Left renal pelvis (tissue), 4 donors: ENCODE results near the gene UTS2B. TPM values are rescaled to one million over a fixed set of nuclear protein-coding genes. Genes with fewer than 3 reads are reported as not detected.
A peak's percentile ranks its signal among the peaks of the same experiment; 100 is the strongest.

ENCODE experiments used
- DNase-seq, 4 donors: peaks; one replicate each; pipeline ENCODE4 v3.0.0-alpha.2; 2013; ENCODE audit warnings: low read depth in 4 of 4, low spot score in 3 of 4
- polyA plus RNA-seq, 4 donors: library from polyadenylated mRNA; unstranded; fragments of 120-200 nt; gene quantifications; one replicate each; pipeline ENCODE4 v1.2.1, GENCODE V29; 2013; ENCODE audit not compliant: insufficient read length in 4 of 4

The UTS2B gene
- polyA plus RNA-seq, 4 donors = 0.52 to 1.9 (median 0.87) TPM

DNA sequence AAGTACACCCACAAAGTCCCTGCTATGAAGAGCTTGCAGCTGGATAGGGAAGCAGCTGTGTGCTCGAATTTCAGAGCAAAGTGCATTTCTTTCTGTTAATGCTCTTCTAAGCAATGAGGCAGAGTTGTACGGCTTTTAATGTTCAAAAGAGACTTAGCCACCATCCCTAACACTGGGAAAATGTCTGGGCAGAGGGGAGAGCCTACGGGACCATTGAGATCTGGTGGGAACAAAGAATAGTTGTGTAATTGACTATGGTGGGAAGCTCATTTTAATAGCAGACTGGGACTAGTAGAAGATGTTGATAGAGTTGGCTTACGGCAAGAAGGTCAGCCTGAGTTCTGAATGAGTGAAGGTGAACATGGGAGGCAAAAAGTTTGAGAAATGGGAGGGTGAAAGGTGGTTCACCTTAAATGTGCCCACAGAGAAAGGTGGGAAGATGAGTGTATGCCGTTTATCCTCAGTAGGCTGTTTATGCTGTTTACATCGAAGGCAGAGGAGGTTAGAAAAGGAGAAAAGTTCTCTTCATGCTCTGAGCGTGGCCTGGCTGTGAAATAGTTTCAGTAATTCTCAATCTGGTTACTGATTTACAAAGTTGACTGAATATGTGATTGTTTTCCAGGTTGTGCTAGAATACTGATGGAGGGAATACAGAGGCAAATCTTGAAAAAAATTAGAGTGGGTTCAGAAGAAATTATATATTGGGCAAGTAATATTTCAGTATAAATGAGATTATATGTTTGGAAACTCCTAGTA lies 22.9 kb upstream of the UTS2B start:
- DNase-seq = no peak

DNA sequence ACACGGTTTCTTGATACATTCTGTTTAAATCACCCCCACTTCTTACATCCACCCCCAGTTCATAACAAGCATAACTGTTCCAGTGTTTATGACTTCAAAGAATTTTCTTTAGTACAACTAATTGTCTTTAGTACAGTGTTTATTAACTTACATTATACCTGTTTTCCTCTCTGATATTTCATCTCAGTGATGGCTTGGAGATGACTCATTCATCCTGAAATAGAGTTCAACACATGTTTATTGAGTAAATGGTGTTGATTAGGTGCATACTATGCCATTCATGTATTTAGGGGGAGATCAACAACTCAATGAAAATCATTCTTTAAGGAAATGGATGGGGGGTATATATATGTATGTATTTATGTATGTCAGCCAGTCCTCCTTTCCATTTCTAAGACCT lies 21.7 kb upstream of the UTS2B start:
- no peak for DNase-seq

DNA sequence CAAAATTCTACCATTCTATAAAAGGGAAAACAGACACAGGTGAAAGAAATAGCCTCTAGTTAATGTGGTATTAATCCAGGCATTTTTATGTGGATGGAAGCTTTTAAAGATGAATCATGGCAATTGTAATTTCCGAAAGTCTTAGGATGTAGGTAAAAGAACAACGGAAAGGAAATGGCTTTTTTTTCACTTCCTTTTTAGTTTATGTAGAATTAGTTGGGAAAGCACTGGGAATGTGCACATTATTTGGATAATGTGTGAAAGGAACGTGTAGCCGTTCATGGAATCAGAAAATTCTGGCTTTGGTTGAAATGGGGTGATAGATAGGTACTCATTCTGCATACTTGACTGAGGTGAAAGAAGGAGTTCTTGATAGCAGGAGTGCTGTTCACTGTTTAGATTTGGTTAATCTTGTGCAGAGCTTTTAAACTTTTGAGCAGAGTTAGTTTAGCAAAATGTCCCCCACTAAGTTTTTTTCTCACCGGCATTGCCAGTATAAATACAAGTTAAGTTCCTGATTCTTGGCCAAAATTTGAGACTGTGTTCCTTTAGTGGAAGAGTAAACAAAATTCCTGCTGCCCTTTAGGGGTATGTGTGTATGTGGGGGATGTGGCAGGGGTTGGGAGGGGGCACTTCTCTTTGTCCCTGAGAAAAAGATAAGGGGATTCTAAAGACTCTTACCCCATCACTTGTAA lies 20.2 kb upstream of the UTS2B start:
- no peak for DNase-seq

DNA sequence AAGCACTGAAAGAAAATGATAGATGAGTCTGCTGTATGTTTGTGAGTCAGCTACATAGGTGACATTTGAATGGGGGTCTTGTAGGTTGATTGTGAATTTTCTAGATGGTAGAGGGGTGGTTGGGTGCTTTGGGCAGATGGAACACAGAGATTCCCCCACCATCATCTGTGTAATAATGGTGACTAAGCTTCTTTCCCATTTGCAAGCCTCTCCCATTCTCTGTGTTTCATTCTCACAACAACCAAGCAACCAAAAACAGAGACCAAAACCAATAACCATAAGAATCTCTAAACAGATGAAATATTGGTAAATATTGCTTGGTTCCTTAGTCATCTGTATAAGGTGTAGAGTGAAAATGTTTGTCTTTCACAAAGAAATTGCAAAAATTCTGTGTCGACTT lies 17.8 kb upstream of the UTS2B start:
- DNase-seq = no peak

DNA sequence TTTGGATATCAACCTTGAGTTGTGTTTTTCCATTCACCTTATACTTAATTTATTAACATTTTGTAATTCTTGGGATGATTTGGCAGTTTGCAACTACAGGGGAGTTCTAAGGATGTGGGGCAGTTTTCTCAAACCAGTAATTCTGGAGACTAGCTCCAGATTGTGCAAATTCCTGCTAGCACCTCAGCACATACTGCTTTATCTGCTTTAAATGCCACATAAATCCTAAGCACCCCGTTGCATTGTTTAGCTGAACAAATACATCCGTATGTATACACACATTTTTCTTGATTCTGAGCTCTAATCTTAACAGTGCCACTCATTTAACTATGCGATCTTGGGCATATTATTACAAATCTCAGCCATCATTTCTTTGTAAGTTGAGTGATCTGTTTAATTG lies 16.9 kb upstream of the UTS2B start:
- DNase-seq = no peak

DNA sequence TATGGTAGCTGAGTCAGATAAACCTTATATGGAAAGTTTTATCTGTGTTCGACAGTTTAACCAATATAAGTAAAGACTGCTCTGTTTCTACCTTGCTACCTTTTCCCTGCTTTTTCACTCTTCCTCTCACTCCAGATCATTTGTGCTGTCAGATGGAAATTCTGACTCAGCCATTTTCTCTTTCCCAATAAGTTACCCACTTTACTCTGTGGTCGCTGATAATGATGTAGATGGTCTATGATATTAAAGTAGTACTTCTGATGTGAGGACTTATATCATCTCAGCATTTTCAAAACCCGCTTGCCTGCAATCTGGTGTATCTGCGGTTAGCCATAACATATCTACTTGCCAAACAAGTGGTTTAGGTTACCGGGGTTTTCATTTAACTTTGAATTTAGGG lies 15.0 kb upstream of the UTS2B start:
- DNase-seq = no peak

DNA sequence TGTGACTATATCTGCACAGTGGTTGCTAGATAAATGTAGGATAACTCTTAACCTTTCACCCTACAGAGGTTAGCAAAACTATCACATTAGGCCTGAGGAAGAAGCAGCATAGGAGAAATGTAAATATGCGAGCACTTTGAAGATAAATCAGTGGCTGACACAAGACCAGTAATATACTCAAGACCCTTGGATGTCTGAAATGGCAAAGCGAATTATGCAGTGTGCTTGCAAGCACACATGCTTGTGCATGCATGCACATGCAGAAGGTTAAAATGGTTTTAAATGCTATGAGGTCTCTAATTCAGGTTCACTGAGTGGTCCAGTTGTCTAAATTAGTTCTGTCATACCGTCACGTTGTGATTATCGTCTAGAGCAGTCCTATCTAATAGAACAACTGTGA lies 13.6 kb upstream of the UTS2B start:
- DNase-seq = no peak

DNA sequence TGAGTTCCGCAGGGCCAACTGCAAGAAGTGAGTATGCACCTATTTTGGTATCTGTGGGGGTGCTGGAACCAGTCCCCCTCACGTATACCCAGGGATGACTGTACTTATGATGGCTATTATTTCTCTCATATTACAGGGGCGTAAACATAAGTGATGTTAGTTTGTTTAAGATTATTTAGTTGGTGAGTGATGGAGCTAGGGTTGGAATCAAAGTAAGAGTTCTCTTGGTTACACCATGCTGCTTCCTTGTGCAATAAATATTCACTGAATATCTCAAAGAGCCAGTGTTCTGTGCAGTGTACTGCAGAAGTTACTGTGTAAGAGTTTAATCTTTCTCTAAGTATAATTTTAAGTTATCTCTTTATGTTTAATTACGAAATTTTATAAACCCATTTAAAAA lies 12.8 kb upstream of the UTS2B start:
- no peak for DNase-seq

DNA sequence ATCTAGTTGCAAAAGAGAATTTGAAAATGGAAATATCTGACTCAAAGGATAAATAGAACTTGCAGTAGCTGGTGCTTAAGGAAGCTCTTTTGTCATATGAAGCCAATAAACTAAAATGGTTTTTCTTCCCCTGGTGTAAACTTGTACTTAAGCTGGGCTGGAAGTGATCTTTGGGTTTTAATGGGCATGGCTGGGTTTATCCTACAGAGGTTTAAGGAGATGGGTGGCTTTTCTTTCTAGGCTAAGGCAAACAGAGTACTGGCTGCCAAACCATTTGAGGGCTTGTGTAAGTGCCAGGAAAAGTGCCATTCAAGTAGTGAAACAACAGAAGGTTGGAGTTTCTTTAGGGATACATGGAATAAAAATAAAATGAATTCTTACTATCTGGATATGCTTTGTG lies 12.1 kb upstream of the UTS2B start:
- DNase-seq = no peak

DNA sequence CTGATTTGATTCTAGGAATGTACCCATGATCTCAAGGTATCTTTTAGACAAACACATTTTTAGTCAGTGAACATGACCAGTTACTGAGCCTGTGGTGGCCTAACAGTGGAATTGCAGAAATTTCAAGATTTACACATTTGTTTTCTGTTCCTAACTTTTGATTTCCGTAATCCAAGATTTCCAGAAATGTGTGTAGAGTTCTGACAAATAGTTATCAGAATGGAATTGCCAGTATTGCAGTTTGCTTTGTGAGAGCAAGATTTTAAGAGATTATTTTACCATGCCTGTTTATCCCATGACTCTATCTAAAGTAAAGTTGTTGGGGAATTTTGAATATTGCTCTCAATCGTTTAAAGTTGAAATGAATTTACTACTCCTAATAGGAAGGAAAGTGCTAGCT lies 11.7 kb upstream of the UTS2B start:
- no peak for DNase-seq

DNA sequence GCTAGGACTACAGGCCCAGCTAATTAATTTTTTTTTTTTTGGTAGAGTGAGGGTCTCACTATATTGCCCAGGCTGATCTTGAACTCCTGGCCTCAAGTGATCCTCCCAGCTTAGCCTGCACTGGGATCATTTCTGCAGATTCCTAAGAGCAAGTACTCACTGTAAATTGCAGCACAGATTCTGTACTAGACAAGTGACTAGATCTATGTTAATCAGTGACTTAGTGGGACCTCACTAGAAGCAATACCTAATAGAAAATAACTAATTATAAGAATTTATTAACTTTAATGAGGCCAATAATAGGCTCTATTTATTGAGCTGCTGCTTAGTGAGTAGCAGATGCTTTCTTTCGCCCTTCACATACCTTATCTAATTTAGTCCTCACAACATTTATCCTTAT lies 10.6 kb upstream of the UTS2B start:
- no peak for DNase-seq

DNA sequence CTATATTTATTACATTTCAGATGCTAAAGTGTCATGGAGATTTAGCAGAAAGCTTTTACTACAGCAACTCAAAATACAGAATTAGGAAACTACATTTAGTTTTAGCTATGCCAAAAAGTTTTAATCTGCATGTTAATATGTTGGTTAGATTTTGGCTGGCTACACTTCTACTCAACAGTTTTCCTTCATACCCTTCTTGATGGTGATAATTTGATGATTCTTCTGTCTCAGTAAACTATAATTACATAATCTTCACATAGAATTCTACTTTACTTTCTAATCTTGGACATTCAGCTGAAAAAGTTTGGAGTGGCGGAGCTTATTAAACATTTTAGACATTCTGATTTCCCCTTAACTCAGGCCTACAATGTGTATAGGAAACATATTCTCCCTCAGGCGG lies 10.0 kb upstream of the UTS2B start:
- no peak for DNase-seq

DNA sequence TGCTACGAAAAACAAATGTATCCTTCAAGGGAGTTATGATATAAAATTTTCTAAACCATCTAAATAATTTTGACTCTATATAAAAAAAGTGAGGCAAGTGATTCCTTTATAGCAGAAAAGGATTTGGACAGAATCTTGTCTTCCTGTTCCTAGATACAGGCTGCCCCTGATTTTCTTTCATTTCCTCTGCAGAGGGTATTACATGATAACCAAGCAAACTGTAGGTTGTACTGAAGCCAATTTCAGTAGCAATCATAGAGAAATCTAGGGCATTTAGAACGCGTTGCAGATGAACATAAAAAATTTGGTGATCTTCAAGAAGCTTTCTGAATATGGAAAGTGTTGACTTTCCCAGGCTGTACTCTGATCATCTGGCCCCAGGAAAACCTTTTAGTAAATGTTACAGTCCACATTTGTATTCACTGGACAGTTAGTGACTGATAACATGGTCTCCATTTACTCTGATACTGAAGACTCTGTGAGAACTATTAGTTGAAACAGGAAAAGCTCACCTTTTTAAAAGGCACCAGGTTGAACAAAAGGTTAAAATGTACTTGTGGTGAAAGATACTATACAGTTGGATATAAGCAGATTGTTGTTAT lies 9.1 kb upstream of the UTS2B start:
- no peak for DNase-seq

DNA sequence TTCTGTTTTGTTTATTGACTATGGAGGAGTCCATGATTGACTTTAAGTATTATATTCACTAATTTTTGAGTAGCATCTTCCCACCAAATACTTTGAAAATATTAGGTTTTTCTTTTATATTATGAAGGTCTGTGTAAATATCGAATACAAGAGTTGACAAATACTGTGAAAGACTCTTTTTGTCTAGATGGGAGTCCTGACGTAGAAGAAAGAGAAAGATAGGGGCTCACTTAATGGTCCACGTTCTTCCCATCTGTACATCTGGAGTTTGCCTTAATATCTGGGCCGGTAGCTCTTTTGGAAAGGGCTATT lies 7.8 kb upstream of the UTS2B start:
- no peak for DNase-seq

DNA sequence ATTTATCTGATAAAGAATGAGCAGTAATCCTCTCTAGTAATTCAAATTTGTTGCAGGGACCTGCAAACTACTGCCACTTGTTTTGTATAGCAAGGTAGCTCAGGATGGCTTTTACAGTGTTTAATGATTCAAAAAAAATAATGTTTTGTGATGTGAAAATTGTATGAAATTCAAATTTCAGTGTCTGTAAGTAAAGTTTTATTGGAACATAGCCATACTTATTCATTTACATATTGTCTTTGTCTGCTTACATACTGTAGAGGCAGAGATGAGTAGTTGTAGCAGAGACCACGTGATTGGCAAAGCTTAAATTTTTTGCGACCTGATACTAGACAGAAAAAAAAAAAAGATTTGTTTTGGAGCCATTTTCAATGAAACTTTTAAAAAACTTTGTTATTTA lies 6.5 kb upstream of the UTS2B start:
- no peak for DNase-seq

DNA sequence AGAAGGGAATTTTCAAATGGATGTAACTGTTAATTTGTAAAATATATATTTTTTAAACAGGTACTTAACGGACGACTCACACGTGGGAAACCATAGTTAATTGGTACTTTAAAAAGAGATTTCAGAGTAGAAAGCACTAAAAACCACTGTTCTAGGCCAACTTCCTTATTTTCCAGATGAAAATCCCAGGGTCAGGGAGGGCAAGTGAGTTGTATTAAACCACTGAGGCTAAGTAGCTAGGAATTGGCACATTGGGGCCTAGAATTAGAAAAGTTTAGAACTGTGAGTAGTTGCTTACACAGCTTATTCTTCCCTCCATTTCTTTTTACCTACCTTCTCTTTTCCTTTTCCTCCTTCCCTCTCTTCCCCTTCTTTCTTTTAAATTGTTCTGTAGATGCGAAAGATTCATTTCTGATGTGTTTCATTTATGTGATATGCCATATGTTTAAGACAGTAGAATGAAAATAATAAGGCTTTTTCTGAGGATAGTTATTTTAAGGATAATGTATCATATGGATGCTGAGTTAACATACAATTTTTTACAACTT lies 4.1 kb upstream of the UTS2B start:
- DNase-seq = no peak

DNA sequence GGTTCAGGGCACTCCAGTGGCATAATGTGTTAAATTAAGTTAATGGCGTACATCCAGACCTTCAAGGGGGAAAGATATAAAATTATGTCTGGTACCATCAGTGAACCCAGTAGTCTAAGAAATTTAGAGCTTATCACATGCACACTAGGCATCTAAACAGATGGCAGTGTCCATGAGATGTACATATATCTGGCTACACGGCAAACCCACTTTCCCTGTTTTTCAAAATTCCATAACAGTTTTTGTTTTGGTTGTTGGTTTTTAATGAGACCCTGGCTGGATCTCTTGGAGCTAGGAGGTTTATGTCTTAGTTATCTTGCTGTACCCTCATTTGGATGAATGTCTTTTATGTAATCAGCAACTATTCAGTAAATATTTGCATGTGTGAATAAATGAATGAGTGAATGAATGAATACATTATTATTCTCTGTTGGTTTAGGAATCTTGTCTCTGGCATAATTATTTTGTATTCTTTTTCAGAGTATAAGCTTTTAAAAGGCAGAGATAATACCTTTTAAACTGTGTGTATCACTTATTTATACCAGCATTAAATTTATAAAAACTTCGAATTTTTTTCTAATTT lies 3.1 kb upstream of the UTS2B start:
- DNase-seq = no peak

DNA sequence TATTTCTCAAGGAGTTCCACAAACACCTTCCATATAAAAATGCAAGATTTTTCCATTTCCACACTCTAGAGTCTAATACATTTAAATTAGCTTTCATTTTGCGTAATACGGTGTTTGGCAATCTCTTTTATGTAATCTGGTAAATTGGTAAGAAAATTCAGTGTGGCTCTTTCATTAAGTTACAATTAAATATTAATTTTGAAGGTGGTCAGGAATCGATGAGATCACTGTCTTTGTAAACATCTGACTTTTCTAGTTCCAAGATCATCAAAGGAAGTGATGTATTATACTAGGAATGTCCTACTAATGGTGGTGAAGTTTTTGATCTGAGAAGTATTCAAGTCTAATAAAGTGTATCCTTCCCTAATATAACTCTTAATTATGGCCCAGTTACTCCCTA lies 1.1 kb upstream of the UTS2B start:
- no peak for DNase-seq

DNA sequence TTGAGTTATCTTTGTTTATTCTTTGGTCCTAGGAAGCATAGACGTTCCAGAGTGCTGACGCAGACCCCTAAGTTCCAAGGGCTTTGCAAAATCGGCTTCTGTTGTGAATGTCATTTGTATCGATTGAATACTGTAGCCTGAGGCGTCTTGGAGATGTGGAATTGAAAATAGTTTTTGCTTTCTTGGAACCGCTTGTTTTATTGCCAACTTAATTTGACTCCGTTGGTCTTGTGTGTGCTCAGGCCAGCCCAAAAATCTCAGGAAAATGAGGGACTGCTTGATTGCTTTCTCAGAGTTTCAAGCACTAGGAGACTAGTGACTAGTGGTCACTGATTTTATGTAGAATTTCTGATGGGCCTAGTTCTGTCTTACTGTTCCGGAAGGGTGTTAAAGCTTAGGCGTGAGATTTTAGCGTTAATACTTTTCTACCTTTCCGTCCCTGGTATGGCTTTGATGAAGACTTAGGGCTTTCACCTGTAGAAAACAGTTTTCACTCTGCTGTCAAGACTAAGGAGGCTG lies 263 bp upstream of the UTS2B start:
- DNase-seq = no peak

DNA sequence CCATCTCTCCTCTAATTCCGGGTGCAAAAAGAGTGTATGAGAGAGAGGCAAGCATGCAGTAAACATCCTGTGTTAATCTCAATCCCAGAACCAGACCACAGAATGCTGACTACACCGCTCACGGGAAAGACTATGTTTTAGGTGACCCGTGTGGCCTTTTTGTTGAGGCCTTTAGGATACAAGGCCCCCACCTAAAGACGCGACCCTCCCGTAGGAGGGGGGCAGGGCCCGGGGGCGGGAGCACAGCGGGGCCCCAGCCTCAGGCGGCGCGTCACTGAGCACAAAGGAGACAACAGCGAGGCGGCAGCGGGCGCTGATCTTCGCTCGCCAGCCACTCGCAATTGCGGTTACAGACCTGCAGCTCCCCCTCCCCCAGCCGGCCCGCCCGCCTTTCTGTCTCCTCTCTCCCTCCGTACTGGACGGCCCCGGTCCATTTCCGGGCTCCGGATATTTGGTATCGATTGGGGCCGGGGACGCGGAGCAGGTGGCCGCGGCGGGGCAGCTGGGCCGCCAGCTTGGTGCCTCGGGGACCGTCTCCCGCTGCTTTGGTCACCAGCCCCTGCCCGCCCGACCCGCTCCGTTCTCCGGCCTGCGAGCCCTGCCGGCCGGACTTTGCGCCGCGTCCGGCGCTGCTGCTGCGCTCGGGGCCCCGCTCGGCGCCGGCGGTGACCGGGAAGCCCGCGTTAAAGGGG lies 1.2 kb downstream of the UTS2B start, which contains the start of gene CCDC50:
TSS of gene CCDC50 (plus strand) at position 433 of the 692 bp plus-strand sequence. CDS start 281 bp downstream, outside the sequence.
- peak in 3 of 4 donors; percentile 48 to 69 (median 61) for DNase-seq
